HAP-1 (cell line): Measurements from ENCODE around the gene ASTN2.

ENCODE experiments used
- DNase-seq, 2 experiments: peaks; one replicate each; pipeline ENCODE4 v3.0.0-alpha.2; 2016 to 2020; ENCODE audit warnings: low spot score in 2 of 2
- H3K27me3 ChIP-seq: fragments of 250-450 bp; sonication (Bioruptor Pico); 2 replicates; pipeline ENCODE4 v1.5.1; 2020; ENCODE audit warnings: low read depth, mild to moderate bottlenecking, moderate library complexity
- H3K36me3 ChIP-seq: fragments of 250-450 bp; sonication (Bioruptor Pico); replicated peaks from 2 replicates; pipeline ENCODE4 v1.5.1; 2020; ENCODE audit warnings: mild to moderate bottlenecking
- H3K4me1 ChIP-seq: fragments of 250-450 bp; sonication (Bioruptor Pico); 2 replicates; pipeline ENCODE4 v1.5.1; 2020; ENCODE audit warnings: mild to moderate bottlenecking
- H3K4me3 ChIP-seq: fragments of 250-450 bp; sonication (Bioruptor Pico); 2 replicates; pipeline ENCODE4 v1.5.1; 2020; ENCODE audit warnings: mild to moderate bottlenecking, moderate library complexity
- H3K9me3 ChIP-seq: fragments of 250-450 bp; sonication (Bioruptor Pico); 2 replicates; pipeline ENCODE4 v1.5.1; 2020; ENCODE audit warnings: mild to moderate bottlenecking, moderate library complexity
- in situ Hi-C: fragments of 300-500 bp; cut with MboI; formaldehyde crosslinking; loops from 3 replicates; pipeline ENCODE4 v1.14.3; 2020; ENCODE audit warnings: low sequenced_read_pairs, inconsistent platforms, mixed read lengths

Gene ASTN2

DNA sequence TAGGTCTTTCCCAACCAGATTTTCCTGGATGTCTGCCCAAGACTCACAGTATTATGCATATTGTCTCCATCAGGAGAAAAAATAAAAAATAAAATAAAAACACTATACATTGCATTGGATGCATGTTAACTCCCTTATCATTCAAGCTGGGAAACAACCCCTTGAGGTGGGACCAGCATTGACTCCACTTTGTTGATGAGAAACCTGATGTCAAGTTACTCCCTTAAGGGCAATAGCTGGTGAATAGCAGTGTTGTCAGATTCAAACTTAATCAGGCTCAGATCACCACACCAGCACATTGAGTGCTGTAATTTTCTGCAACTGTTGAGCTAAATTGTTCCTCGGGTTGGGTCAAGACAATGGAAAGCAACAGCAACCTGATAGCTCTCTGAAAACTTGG, 991.7 kb downstream of the ASTN2 start:
- H3K27me3 ChIP-seq, result no peaks in the 10 kb centered on the region
- H3K9me3 ChIP-seq, result no peaks in the 10 kb centered on the region
- no peak overlapping the region for H3K4me3 ChIP-seq
- in situ Hi-C loops, result no loop called here
- no peak for DNase-seq
- H3K4me1 ChIP-seq, result no peaks in the 10 kb centered on the region
- H3K36me3 ChIP-seq, result no peaks in the 10 kb centered on the region

DNA sequence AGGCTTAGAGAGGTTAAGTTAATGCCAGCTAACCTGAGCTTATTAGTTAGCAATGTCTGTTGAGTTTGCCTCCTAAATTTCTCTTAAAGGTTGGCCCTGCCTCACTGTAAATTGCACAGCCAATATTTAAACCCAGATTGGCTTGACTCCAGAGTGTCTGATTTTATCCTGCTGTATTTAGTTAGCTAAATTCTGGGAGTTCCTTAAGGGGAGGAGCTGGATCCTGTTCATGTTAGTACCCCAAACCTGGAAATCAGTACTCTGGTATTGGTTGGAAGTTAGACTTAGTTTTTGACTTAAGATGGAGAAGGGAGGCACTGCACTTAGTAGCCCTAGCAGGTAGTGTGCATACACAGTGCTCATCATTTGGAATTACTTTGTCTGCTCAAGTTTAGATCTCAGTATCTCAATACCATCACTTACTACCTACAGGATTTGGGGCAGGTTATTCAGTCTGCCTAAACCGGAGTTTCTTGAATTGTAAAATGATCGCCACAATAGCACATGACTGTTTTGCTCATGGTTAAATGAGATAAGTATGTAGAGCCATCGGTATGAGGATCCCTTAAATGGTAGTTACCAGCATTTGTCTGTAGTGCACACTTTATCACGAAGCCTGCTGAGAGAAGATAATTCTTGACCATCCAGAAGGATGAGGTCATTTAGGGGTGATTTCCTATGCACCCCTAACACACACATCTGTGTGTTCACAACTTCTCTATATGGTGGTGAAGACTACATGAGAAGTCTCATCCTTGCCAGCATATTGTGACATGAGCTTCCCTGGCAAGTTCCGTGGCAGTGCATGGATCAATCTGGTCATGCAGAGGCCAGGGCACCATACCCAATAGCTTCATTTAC, 992.5 kb downstream of the ASTN2 start:
- Histone ChIP-seq H3K4me1 (no peaks in the 10 kb centered on the region), H3K27me3 (no peaks in the 10 kb centered on the region), H3K4me3 (no peak overlapping the region), H3K36me3 (no peaks in the 10 kb centered on the region), H3K9me3 (no peaks in the 10 kb centered on the region)
- in situ Hi-C loops, result no loop called here
- no peak for DNase-seq

DNA sequence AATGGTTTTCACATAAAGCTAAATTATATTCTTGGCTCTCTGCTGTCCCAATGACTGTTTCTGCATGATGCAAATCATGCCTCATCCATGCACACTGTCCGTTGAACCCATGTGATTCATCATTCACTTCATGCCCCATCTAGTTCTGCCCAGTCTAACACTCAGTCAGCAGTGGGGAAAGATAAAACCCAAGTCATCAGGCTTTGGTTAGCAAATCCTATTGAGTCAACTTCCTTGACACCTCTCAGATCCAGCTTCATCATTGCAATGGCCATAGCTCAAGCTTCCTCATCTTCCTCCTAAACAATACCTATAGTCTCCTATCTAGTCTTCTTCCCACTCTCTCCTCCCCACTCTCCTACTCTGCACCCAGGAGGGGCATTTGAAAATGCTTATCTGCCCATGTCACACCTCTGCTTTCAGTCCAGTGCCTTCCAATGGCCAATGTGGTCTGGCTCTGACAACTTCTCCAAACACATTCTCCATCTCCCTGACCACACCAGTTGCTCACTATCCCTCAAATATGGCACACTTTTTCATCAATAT, 993.8 kb downstream of the ASTN2 start:
- in situ Hi-C loops, result no loop called here
- Histone ChIP-seq H3K4me3 (no peak overlapping the region), H3K36me3 (no peaks in the 10 kb centered on the region), H3K27me3 (no peaks in the 10 kb centered on the region), H3K9me3 (no peaks in the 10 kb centered on the region), H3K4me1 (no peaks in the 10 kb centered on the region)
- no peak for DNase-seq

DNA sequence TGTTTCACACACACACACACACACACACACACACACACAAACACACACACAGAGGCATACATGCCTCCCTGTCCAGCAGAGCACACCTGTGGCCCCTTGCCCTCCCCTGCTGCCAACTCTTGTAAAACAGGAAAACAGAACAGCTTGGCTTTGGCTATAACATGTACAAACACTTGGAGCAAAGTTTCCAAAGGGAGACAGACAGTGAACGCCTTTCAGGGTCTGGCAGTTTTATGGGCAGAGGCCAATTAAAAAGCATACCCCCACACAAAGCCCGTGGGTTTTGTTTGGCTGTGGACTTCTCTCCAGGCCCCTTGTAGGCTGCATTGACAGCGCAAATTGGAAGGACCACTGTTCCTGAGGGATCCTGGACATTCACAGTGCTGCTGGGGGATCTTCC, 995.7 kb downstream of the ASTN2 start:
- H3K9me3 ChIP-seq, result no peaks in the 10 kb centered on the region
- no peaks in the 10 kb centered on the region for H3K27me3 ChIP-seq
- no peak overlapping the region for H3K4me3 ChIP-seq
- DNase-seq, result no peak
- in situ Hi-C loops, result no loop called here
- H3K36me3 ChIP-seq, result no peaks in the 10 kb centered on the region
- no peaks in the 10 kb centered on the region for H3K4me1 ChIP-seq

DNA sequence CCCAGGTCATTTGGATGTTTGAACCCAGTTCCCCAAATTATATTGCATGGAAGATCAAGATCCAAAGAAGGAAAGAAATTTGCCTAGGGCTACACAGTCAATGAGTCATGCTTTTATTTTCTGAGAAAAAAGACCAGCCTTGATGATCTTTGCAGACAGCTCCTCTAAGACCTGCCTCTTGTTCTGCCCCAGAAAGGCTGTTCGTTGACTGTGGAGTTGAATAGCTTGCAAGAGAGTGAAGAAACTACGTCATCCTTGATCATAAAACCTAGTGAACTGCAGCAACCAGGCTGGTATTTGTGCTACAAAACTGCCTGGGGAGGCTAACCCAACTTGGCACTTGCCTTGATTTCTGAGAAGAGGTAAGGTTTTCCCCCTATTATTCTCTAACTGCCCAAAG, 997.4 kb downstream of the ASTN2 start:
- Histone ChIP-seq H3K36me3 (no peaks in the 10 kb centered on the region), H3K27me3 (no peaks in the 10 kb centered on the region), H3K4me3 (no peak overlapping the region), H3K9me3 (no peaks in the 10 kb centered on the region), H3K4me1 (no peaks in the 10 kb centered on the region)
- in situ Hi-C loops, result no loop called here
- no peak for DNase-seq

DNA sequence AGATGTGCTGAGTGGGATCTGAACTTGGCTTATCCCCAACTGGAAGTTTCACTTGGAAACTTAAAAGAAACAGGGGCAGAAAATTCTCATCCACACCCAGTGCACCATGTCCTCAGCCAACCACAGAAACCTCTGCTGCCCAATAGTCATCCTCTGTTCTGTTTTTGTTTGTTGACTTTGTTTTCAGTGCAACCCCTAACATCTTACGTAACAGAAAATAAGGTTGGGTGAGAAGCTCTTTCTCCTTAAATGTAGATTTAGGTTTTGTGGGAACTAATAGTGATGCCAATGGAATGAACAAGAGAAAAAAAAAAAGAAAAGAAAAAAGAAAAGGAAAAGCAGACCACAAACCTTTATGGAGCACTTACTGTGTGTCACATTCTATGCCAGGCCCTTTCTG, 998.4 kb downstream of the ASTN2 start:
- Histone ChIP-seq H3K4me1 (no peaks in the 10 kb centered on the region), H3K9me3 (no peaks in the 10 kb centered on the region), H3K27me3 (no peaks in the 10 kb centered on the region), H3K36me3 (no peaks in the 10 kb centered on the region), H3K4me3 (no peak overlapping the region)
- no peak for DNase-seq
- in situ Hi-C loops, result no loop called here

DNA sequence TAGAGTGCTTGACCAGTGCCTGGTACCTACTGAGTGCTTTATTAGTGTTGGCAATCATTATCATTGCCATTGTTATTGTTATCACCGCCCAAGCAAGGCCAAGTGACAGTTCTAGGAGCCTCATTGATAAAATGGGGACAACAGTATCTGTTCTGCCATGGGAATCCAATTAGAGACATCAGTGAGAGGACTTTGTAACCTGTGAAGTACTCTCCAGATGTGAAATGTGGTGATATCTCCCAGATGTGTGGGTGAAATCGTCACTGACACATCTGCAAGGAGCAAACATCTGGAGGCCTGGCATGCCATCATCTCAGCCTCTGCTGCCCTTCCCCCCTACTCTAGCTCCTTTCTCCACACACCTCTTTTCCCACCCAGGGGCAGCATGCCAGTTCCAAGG, 1000.5 kb downstream of the ASTN2 start:
- no peak for DNase-seq
- in situ Hi-C loops, result no loop called here
- H3K4me3 ChIP-seq, result no peak overlapping the region
- H3K36me3 ChIP-seq, result no peaks in the 10 kb centered on the region
- H3K4me1 ChIP-seq, result no peaks in the 10 kb centered on the region
- no peaks in the 10 kb centered on the region for H3K9me3 ChIP-seq
- H3K27me3 ChIP-seq, result no peaks in the 10 kb centered on the region

DNA sequence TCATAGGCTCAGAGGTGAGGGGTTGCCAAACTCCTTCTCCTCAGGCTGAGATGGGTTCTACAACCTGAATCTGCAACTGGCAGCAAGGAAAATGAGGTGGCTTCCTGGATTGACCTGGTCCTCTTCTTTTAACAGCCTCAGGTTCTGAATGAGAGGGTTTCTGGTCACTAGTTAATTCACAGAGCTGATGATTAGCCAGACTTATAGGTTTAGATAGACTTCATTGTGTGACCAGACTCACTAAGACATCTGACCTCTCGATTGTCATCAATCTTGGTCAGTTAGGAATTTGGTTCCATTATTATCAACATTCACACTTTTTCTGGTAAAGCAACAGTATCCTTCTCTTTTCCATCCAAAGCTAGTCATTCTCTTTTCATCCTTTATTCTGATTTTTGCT, 1003.4 kb downstream of the ASTN2 start:
- in situ Hi-C loops, result no loop called here
- Histone ChIP-seq H3K27me3 (no peaks in the 10 kb centered on the region), H3K9me3 (no peaks in the 10 kb centered on the region), H3K4me3 (no peak overlapping the region), H3K4me1 (no peaks in the 10 kb centered on the region), H3K36me3 (no peaks in the 10 kb centered on the region)
- no peak for DNase-seq

DNA sequence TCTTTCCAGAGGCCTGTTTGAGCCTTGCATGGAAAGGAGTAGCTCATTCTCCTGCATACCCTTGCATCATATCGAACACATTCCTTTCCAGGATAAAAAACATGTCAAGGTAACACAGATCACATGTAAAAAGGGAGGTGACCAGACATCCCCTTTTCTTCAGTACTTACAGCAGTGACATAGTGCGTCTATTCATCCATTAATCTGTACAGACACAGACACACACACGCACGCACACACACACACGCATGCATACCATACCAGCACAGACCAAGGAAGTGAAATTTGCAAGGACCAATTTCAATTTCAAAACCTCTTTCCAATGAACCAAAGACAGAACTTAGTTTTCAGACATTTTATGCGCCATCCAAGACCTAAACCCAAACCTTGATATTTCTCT, 1005.2 kb downstream of the ASTN2 start:
- Histone ChIP-seq H3K9me3 (no peaks in the 10 kb centered on the region), H3K36me3 (no peaks in the 10 kb centered on the region), H3K4me1 (no peaks in the 10 kb centered on the region), H3K27me3 (no peaks in the 10 kb centered on the region), H3K4me3 (no peak overlapping the region)
- DNase-seq, result no peak
- in situ Hi-C loops, result no loop called here

DNA sequence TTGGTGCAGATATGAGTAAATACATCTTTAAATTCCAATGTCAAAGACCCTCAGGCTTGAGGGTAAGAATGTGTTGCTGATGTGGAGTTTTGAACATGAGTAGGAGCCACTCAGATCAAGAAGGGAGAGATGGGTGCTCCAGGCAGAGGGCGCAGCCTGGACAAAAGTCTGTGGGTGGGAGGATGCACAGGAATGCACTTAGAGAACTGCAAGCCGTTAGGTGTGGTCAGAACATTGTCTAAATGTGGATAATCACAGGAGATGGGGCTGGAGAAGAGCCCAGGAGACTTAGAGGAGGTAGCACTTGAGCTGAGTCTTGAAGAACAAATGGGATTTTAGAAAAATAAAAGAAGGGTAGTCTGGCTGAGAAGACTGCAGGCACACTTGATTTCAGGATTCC, 1005.7 kb downstream of the ASTN2 start:
- H3K4me3 ChIP-seq, result no peak overlapping the region
- no peaks in the 10 kb centered on the region for H3K27me3 ChIP-seq
- no peaks in the 10 kb centered on the region for H3K36me3 ChIP-seq
- DNase-seq, result no peak
- in situ Hi-C loops, result no loop called here
- H3K9me3 ChIP-seq, result no peaks in the 10 kb centered on the region
- H3K4me1 ChIP-seq, result no peaks in the 10 kb centered on the region

DNA sequence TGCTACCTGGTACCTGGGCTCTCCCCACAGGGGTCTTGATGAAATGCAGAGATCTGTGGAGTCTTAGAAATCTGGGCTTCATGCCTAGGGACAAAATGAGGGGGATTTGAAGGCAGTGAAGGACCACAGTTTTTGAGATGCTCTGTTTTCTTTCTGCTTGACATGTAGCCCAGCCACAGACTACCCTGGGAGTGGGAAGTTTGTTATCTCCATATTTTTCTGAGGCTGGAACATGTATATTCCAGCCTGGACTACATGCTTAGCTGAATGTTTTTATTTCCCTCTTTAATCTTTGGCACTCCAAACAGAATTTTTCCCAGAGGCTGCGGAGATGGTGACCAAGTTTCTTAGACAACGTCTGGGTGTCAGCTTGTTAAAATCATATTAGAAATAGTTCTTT, 1008.4 kb downstream of the ASTN2 start:
- Histone ChIP-seq H3K9me3 (no peaks in the 10 kb centered on the region), H3K4me3 (no peak overlapping the region), H3K4me1 (no peaks in the 10 kb centered on the region), H3K36me3 (no peaks in the 10 kb centered on the region), H3K27me3 (no peaks in the 10 kb centered on the region)
- in situ Hi-C loops, result no loop called here
- no peak for DNase-seq

DNA sequence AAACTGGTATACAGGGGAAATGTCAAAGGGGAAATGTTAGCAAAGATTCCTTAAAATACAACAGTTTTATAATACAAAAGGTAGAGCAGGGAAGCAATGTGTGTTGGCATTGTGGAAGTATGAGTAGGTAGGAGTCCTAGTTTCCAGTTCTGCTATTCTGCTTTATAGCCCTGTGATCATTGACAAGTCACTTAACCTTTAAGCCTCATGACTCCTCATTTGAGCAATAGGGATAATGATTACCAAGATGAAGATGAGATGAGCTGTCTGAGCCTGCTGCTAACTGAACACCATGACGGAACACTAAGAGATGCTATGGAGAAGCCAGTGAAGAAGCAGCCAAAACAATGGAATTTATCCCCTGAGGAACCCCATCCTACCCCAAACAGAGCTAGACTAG, 1009.5 kb downstream of the ASTN2 start:
- in situ Hi-C loops, result no loop called here
- H3K27me3 ChIP-seq, result no peaks in the 10 kb centered on the region
- no peaks in the 10 kb centered on the region for H3K9me3 ChIP-seq
- H3K4me3 ChIP-seq, result no peak overlapping the region
- H3K4me1 ChIP-seq, result no peaks in the 10 kb centered on the region
- H3K36me3 ChIP-seq, result no peaks in the 10 kb centered on the region
- DNase-seq, result no peak

DNA sequence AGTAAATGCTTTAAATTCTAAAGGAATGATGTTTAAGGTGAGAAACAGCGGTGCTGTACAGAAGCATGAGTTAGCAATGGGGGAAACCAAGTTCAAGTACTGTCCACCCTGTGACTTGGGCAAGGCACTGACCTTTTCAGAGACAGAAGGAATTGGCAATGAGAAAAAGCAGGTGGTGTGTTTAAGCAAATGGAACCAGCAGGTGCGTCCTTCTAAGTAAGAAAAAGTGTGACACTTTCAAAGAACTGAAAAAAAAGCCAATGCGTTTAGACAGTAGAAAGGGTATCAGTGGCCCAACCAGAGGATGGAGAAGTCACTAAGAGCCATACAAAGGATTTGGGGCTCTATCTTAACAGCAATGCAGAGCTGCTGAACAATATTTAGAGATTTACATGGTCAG, 1010.6 kb downstream of the ASTN2 start:
- no peaks in the 10 kb centered on the region for H3K4me1 ChIP-seq
- H3K4me3 ChIP-seq, result no peak overlapping the region
- no peaks in the 10 kb centered on the region for H3K9me3 ChIP-seq
- H3K36me3 ChIP-seq, result no peaks in the 10 kb centered on the region
- no peak for DNase-seq
- H3K27me3 ChIP-seq, result no peaks in the 10 kb centered on the region
- in situ Hi-C loops, result no loop called here

DNA sequence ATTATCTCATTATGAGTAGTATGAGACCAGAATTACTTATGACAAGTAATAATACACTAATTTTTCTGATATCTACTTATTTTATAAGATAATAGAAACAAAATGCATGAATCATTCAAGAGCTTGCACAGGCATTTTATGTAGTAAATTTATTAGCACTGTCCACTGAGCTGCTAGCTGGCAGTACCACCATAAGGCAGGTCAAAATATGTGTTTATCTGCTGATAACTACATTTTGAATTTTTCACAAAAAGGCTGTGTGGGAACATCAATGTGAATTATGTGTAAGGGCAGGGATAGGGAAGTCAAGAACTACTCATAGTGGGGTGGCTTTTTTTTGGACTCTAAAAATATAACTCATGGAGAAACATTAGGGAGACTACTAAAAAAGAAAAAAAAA, 1011.7 kb downstream of the ASTN2 start:
- Histone ChIP-seq H3K27me3 (no peaks in the 10 kb centered on the region), H3K9me3 (no peaks in the 10 kb centered on the region), H3K4me1 (no peaks in the 10 kb centered on the region), H3K4me3 (no peak overlapping the region), H3K36me3 (no peaks in the 10 kb centered on the region)
- DNase-seq, result no peak
- in situ Hi-C loops, result no loop called here

DNA sequence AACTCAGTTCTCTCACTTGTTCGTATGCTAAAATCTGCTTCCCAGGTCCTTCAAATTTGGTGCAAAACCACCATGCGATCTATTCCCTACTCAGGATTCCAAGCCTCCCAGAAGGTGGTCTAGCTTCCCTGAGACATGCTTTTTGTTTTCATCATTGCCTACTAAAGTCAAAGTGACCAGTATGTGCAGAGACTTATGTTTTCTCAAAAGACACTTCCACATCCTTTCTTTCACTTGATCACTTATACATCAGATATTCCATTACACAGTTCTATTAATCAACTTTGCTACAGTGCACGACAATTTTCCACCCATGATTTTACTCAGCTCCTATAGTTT, 1019.2 kb downstream of the ASTN2 start:
- no peak overlapping the region for H3K4me3 ChIP-seq
- H3K4me1 ChIP-seq, result no peaks in the 10 kb centered on the region
- in situ Hi-C loops, result no loop called here
- DNase-seq, result no peak
- no peaks in the 10 kb centered on the region for H3K9me3 ChIP-seq
- no peaks in the 10 kb centered on the region for H3K36me3 ChIP-seq
- no peaks in the 10 kb centered on the region for H3K27me3 ChIP-seq
